GM23338 (cell line): ENCODE data around the gene HCN2. TPM values are rescaled to one million over a fixed set of nuclear protein-coding genes. Genes with fewer than 3 reads are reported as not detected.

Experiments
- ATAC-seq: fragments of 200-7000 bp; cut with Tn5 transposase; 3 replicates; pipeline ENCODE4 v1.9.1; 2020
- DNase-seq: peaks from one replicate; pipeline ENCODE4 v3.0.0-alpha.2; 2015; ENCODE audit warnings: low spot score
- H2AFZ ChIP-seq: fragments of 200-600 bp; sonication (generic); 2 replicates; pipeline ENCODE4 v1.8.0; 2016; ENCODE audit warnings: antibody characterized with exemption, mild to moderate bottlenecking, moderate library complexity
- H3F3A ChIP-seq: fragments of 200-600 bp; sonication (generic); replicated peaks from 2 replicates; pipeline ENCODE4 v1.8.0; 2017; ENCODE audit warnings: antibody characterized with exemption, mixed run types, low read depth
- H3K27ac ChIP-seq: fragments of 200-600 bp; sonication (generic); 2 replicates; pipeline ENCODE4 v1.6.1; 2016; ENCODE audit warnings: low read depth
- H3K27me3 ChIP-seq: fragments of 200-600 bp; sonication (generic); 2 replicates; pipeline ENCODE4 v1.8.0; 2016; ENCODE audit warnings: mild to moderate bottlenecking, mixed run types, moderate library complexity; ENCODE audit not compliant: insufficient read depth
- H3K36me3 ChIP-seq: fragments of 200-600 bp; sonication (generic); 2 replicates; pipeline ENCODE4 v1.8.0; 2016; ENCODE audit warnings: mild to moderate bottlenecking; ENCODE audit not compliant: insufficient read depth
- H3K4me1 ChIP-seq: fragments of 200-600 bp; sonication (generic); 2 replicates; pipeline ENCODE4 v1.8.0; 2016; ENCODE audit warnings: mild to moderate bottlenecking, moderate library complexity; ENCODE audit not compliant: insufficient read depth
- H3K4me2 ChIP-seq: fragments of 200-600 bp; sonication (generic); 2 replicates; pipeline ENCODE4 v1.7.1; 2017; ENCODE audit warnings: mixed run types
- H3K4me3 ChIP-seq: fragments of 200-600 bp; sonication (generic); 2 replicates; pipeline ENCODE4 v1.6.1; 2016; ENCODE audit warnings: mixed run types
- H3K79me2 ChIP-seq: fragments of 200-600 bp; sonication (generic); replicated peaks from 2 replicates; pipeline ENCODE4 v1.8.0; 2017; ENCODE audit warnings: mild to moderate bottlenecking; ENCODE audit not compliant: insufficient read depth
- H3K9me2 ChIP-seq: fragments of 200-600 bp; sonication (generic); 2 replicates; pipeline ENCODE4 v1.8.0; 2017; ENCODE audit not compliant: insufficient read depth
- H4K20me1 ChIP-seq: fragments of 200-600 bp; sonication (generic); replicated peaks from 2 replicates; pipeline ENCODE4 v1.8.0; 2017; ENCODE audit warnings: mild to moderate bottlenecking; ENCODE audit not compliant: insufficient read depth
- H3K27ac Mint-ChIP-seq: 2 replicates; pipeline ENCODE4 v1.8.0; 2020; ENCODE audit warnings: inconsistent platforms, mild to moderate bottlenecking, moderate library complexity, mixed read lengths
- H3K27me3 Mint-ChIP-seq: 3 replicates; pipeline ENCODE4 v1.8.0; 2022; ENCODE audit warnings: low read depth, mild to moderate bottlenecking, moderate library complexity, mixed read lengths, inconsistent platforms; ENCODE audit not compliant: insufficient read depth, poor library complexity
- H3K36me3 Mint-ChIP-seq: 3 replicates; pipeline ENCODE4 v1.8.0; 2021; ENCODE audit warnings: low read depth, mild to moderate bottlenecking, inconsistent platforms, moderate library complexity, mixed read lengths
- H3K4me1 Mint-ChIP-seq: 3 replicates; pipeline ENCODE4 v1.8.0; 2020; ENCODE audit warnings: mild to moderate bottlenecking, inconsistent platforms, mixed read lengths
- H3K4me3 Mint-ChIP-seq: 3 replicates; pipeline ENCODE4 v1.8.0; 2021; ENCODE audit warnings: moderate library complexity, mild to moderate bottlenecking, inconsistent platforms, mixed read lengths
- H3K9me3 Mint-ChIP-seq: 3 replicates; pipeline ENCODE4 v1.8.0; 2020; ENCODE audit warnings: moderate library complexity, mild to moderate bottlenecking, inconsistent platforms, mixed read lengths
- CREB1 ChIP-seq: fragments of 250-450 bp; sonication (Bioruptor Pico); IDR thresholded peaks from 2 replicates; pipeline ENCODE4 v1.5.0; 2020; ENCODE audit warnings: low read depth, mild to moderate bottlenecking, moderate library complexity
- EZH2 ChIP-seq: fragments of 200-600 bp; sonication (generic); IDR thresholded peaks from one replicate; pipeline ENCODE4 v1.8.0; 2017; ENCODE audit warnings: antibody characterized with exemption, mild to moderate bottlenecking, low read depth; ENCODE audit not compliant: unreplicated experiment
- EZH2phosphoT487 ChIP-seq: fragments of 200-600 bp; sonication (generic); IDR thresholded peaks from one replicate; pipeline ENCODE4 v1.8.1; 2018; ENCODE audit warnings: antibody characterized with exemption; ENCODE audit not compliant: unreplicated experiment
- JUNB ChIP-seq: IDR thresholded peaks from one replicate; pipeline ENCODE4 v1.6.1; 2016; ENCODE audit warnings: antibody characterized with exemption; ENCODE audit not compliant: unreplicated experiment
- NANOG ChIP-seq: IDR thresholded peaks from 2 replicates; pipeline ENCODE4 v1.6.1; 2016; ENCODE audit warnings: antibody characterized with exemption, borderline replicate concordance
- POLR2AphosphoS5 ChIP-seq: IDR thresholded peaks from 2 replicates; pipeline ENCODE4 v1.6.1; 2016; ENCODE audit warnings: antibody characterized with exemption, low read depth
- STAT1 ChIP-seq: IDR thresholded peaks from one replicate; pipeline ENCODE4 v1.6.1; 2016; ENCODE audit warnings: antibody characterized with exemption; ENCODE audit not compliant: unreplicated experiment
- ZNF114 ChIP-seq: fragments of 250-450 bp; sonication (Bioruptor Pico); IDR thresholded peaks from 2 replicates; pipeline ENCODE4 v1.5.0; 2020; ENCODE audit warnings: mild to moderate bottlenecking, moderate library complexity
- ZNF331 ChIP-seq: fragments of 250-450 bp; sonication (Bioruptor Pico); IDR thresholded peaks from 2 replicates; pipeline ENCODE4 v1.5.0; 2020; ENCODE audit warnings: low read depth, mild to moderate bottlenecking, moderate library complexity
- polyA plus RNA-seq: library from polyadenylated mRNA; unstranded; fragments of >200 nt; fragmentation: Nextera tagmentation; extraction: Ambion mirVana; gene quantifications from 2 replicates; pipeline ENCODE4 v1.2.1, GENCODE V29; 2016
- total RNA-seq: library from RNA; depleted of rRNA; stranded (reverse); fragments of >200 nt; shearing (Covaris generic); gene quantifications from 2 replicates; pipeline ENCODE4 v1.2.3, GENCODE V29; 2014
- TF ChIP-seq, protein P1 (sequence below): IDR thresholded peaks from one replicate; pipeline ENCODE4 v1.6.1; 2018; ENCODE audit warnings: antibody characterized with exemption; ENCODE audit not compliant: unreplicated experiment
- TF ChIP-seq, protein P2 (sequence below), 2 experiments: fragments of 200-600 bp in 1 of 2; sonication (generic) in 1 of 2; conservative IDR thresholded peaks; 2 replicates each; pipeline versions ENCODE4 v1.5.1 to v1.6.1; 2016 to 2017; ENCODE audit warnings: antibody characterized with exemption in 2 of 2, low read depth in 2 of 2, mild to moderate bottlenecking in 2 of 2, moderate library complexity in 1 of 2
- TF ChIP-seq, protein P3 (sequence below): IDR thresholded peaks from 2 replicates; pipeline ENCODE4 v1.6.1; 2016; ENCODE audit warnings: antibody characterized with exemption
- TF ChIP-seq, protein P4 (sequence below): fragments of 250-450 bp; sonication (Bioruptor Pico); IDR thresholded peaks from 2 replicates; pipeline ENCODE4 v1.5.0; 2020; ENCODE audit warnings: mild to moderate bottlenecking, moderate library complexity

HCN2 gene
- total and polyA plus RNA-seq, 2 experiments from 2014 or later = 0.06 to 2.9 TPM

DNA sequence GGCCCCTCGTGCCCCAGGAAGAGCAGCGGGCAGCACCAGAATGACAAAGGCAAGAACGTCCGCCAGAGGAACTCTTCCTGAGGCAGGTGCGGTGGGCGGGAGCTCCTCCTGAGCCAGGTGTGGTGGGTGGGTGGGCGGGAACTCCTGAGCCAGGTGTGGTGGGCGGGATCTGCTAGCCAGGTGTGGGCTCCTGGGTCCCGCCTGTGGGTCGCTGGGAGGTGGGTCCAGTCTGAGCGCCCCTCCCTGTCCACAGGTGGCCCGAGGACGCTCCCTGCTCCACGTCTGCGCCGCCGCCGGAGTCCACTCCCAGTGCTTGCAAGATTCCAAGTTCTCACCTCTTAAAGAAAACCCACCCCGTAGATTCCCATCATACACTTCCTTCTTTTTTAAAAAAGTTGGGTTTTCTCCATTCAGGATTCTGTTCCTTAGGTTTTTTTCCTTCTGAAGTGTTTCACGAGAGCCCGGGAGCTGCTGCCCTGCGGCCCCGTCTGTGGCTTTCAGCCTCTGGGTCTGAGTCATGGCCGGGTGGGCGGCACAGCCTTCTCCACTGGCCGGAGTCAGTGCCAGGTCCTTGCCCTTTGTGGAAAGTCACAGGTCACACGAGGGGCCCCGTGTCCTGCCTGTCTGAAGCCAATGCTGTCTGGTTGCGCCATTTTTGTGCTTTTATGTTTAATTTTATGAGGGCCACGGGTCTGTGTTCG lies 7.0 kb upstream of the HCN2 start:
- Mint-ChIP-seq H3K36me3 (peaks cover 20% of the 10 kb centered on the region), H3K27me3 (peaks cover 20% of the 10 kb centered on the region), H3K27ac (no peak overlapping the region), H3K9me3 (no peaks in the 10 kb centered on the region), H3K4me1 (peaks cover 5% of the 10 kb centered on the region; the same call in 2 of the 3 replicates), H3K4me3 (no peak overlapping the region)
- DNase-seq (peak; percentile 39), ATAC-seq (no peak)
- peaks cover 27% of the 10 kb centered on the region for H3K79me2 ChIP-seq
- no peak overlapping the region for H2AFZ ChIP-seq
- peaks cover 24% of the 10 kb centered on the region for H4K20me1 ChIP-seq
- no peak overlapping the region for H3K4me3 ChIP-seq
- H3K9me2 ChIP-seq = no peaks in the 10 kb centered on the region
- TF ChIP-seq ZNF331 (CRISPR knock-in tag) = no peak
- no peak for TF ChIP-seq STAT1
- TF ChIP-seq, protein P1, sequence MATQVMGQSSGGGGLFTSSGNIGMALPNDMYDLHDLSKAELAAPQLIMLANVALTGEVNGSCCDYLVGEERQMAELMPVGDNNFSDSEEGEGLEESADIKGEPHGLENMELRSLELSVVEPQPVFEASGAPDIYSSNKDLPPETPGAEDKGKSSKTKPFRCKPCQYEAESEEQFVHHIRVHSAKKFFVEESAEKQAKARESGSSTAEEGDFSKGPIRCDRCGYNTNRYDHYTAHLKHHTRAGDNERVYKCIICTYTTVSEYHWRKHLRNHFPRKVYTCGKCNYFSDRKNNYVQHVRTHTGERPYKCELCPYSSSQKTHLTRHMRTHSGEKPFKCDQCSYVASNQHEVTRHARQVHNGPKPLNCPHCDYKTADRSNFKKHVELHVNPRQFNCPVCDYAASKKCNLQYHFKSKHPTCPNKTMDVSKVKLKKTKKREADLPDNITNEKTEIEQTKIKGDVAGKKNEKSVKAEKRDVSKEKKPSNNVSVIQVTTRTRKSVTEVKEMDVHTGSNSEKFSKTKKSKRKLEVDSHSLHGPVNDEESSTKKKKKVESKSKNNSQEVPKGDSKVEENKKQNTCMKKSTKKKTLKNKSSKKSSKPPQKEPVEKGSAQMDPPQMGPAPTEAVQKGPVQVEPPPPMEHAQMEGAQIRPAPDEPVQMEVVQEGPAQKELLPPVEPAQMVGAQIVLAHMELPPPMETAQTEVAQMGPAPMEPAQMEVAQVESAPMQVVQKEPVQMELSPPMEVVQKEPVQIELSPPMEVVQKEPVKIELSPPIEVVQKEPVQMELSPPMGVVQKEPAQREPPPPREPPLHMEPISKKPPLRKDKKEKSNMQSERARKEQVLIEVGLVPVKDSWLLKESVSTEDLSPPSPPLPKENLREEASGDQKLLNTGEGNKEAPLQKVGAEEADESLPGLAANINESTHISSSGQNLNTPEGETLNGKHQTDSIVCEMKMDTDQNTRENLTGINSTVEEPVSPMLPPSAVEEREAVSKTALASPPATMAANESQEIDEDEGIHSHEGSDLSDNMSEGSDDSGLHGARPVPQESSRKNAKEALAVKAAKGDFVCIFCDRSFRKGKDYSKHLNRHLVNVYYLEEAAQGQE = no peak
- TF ChIP-seq ZNF114 (CRISPR knock-in tag) = no peak
- TF ChIP-seq EZH2phosphoT487 = no peak
- TF ChIP-seq, protein P2, sequence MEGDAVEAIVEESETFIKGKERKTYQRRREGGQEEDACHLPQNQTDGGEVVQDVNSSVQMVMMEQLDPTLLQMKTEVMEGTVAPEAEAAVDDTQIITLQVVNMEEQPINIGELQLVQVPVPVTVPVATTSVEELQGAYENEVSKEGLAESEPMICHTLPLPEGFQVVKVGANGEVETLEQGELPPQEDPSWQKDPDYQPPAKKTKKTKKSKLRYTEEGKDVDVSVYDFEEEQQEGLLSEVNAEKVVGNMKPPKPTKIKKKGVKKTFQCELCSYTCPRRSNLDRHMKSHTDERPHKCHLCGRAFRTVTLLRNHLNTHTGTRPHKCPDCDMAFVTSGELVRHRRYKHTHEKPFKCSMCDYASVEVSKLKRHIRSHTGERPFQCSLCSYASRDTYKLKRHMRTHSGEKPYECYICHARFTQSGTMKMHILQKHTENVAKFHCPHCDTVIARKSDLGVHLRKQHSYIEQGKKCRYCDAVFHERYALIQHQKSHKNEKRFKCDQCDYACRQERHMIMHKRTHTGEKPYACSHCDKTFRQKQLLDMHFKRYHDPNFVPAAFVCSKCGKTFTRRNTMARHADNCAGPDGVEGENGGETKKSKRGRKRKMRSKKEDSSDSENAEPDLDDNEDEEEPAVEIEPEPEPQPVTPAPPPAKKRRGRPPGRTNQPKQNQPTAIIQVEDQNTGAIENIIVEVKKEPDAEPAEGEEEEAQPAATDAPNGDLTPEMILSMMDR (conservative IDR thresholded peaks at IDR 0.05; ENCODE audit: low read depth in 2 of 2) = no peak
- TF ChIP-seq, protein P3, sequence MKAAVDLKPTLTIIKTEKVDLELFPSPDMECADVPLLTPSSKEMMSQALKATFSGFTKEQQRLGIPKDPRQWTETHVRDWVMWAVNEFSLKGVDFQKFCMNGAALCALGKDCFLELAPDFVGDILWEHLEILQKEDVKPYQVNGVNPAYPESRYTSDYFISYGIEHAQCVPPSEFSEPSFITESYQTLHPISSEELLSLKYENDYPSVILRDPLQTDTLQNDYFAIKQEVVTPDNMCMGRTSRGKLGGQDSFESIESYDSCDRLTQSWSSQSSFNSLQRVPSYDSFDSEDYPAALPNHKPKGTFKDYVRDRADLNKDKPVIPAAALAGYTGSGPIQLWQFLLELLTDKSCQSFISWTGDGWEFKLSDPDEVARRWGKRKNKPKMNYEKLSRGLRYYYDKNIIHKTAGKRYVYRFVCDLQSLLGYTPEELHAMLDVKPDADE = no peak
- no peak for TF ChIP-seq JUNB
- no peak for TF ChIP-seq EZH2
- TF ChIP-seq NANOG = no peak
- no peak for TF ChIP-seq CREB1 (CRISPR knock-in tag)
- TF ChIP-seq, protein P4, sequence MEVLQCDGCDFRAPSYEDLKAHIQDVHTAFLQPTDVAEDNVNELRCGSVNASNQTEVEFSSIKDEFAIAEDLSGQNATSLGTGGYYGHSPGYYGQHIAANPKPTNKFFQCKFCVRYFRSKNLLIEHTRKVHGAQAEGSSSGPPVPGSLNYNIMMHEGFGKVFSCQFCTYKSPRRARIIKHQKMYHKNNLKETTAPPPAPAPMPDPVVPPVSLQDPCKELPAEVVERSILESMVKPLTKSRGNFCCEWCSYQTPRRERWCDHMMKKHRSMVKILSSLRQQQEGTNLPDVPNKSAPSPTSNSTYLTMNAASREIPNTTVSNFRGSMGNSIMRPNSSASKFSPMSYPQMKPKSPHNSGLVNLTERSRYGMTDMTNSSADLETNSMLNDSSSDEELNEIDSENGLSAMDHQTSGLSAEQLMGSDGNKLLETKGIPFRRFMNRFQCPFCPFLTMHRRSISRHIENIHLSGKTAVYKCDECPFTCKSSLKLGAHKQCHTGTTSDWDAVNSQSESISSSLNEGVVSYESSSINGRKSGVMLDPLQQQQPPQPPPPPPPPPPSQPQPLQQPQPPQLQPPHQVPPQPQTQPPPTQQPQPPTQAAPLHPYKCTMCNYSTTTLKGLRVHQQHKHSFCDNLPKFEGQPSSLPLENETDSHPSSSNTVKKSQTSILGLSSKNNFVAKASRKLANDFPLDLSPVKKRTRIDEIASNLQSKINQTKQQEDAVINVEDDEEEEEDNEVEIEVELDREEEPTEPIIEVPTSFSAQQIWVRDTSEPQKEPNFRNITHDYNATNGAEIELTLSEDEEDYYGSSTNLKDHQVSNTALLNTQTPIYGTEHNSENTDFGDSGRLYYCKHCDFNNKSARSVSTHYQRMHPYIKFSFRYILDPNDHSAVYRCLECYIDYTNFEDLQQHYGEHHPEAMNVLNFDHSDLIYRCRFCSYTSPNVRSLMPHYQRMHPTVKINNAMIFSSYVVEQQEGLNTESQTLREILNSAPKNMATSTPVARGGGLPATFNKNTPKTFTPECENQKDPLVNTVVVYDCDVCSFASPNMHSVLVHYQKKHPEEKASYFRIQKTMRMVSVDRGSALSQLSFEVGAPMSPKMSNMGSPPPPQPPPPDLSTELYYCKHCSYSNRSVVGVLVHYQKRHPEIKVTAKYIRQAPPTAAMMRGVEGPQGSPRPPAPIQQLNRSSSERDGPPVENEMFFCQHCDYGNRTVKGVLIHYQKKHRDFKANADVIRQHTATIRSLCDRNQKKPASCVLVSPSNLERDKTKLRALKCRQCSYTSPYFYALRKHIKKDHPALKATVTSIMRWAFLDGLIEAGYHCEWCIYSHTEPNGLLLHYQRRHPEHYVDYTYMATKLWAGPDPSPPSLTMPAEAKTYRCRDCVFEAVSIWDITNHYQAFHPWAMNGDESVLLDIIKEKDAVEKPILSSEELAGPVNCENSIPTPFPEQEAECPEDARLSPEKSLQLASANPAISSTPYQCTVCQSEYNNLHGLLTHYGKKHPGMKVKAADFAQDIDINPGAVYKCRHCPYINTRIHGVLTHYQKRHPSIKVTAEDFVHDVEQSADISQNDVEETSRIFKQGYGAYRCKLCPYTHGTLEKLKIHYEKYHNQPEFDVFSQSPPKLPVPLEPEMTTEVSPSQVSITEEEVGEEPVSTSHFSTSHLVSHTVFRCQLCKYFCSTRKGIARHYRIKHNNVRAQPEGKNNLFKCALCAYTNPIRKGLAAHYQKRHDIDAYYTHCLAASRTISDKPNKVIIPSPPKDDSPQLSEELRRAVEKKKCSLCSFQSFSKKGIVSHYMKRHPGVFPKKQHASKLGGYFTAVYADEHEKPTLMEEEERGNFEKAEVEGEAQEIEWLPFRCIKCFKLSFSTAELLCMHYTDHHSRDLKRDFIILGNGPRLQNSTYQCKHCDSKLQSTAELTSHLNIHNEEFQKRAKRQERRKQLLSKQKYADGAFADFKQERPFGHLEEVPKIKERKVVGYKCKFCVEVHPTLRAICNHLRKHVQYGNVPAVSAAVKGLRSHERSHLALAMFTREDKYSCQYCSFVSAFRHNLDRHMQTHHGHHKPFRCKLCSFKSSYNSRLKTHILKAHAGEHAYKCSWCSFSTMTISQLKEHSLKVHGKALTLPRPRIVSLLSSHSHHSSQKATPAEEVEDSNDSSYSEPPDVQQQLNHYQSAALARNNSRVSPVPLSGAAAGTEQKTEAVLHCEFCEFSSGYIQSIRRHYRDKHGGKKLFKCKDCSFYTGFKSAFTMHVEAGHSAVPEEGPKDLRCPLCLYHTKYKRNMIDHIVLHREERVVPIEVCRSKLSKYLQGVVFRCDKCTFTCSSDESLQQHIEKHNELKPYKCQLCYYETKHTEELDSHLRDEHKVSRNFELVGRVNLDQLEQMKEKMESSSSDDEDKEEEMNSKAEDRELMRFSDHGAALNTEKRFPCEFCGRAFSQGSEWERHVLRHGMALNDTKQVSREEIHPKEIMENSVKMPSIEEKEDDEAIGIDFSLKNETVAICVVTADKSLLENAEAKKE = no peak
- TF ChIP-seq POLR2AphosphoS5 = no peak
- no peaks in the 10 kb centered on the region for H3K27me3 ChIP-seq
- peaks cover 20% of the 10 kb centered on the region for H3F3A ChIP-seq
- H3K27ac ChIP-seq = no peak overlapping the region; the same call in 1 of the 2 replicates
- H3K4me1 ChIP-seq = no peaks in the 10 kb centered on the region
- no peak overlapping the region for H3K4me2 ChIP-seq
- no peaks in the 10 kb centered on the region; the same call in 1 of the 2 replicates for H3K36me3 ChIP-seq
